ENCODE data around the gene KRT3. TPM values are rescaled to one million over a fixed set of nuclear protein-coding genes. Genes with fewer than 3 reads are reported as not detected.

KRT3 gene
- total and polyA plus RNA-seq, 2 donors from 2014 or later: not detected

GRCh38 chr12:52771088-52771487 is 24.8 kb downstream of the KRT3 start:
- no peak for TF ChIP-seq CTCF (IDR thresholded peaks at IDR 0.05; ENCODE audit: borderline replicate concordance, extremely low read depth, insufficient read depth)
- H3K36me3 ChIP-seq (ENCODE audit: control insufficient read depth in 2 of 3, insufficient read depth in 3 of 3, low read length in 3 of 3): no peaks in the 10 kb centered on the region
- no peak for FAIRE-seq
- no peaks in the 10 kb centered on the region for H3K9me3 ChIP-seq (ENCODE audit: control insufficient read depth in 2 of 3, insufficient read depth in 1 of 3, low read length in 3 of 3)
- DNase-seq: no peak
- no peak overlapping the region for H3K4me3 ChIP-seq (ENCODE audit: low read length in 3 of 3)
- H3K27me3 ChIP-seq (ENCODE audit: control insufficient read depth, insufficient read depth, low read length): no peaks in the 10 kb centered on the region
- no peak overlapping the region for H3K9ac ChIP-seq (ENCODE audit: low read length in 3 of 3)
- H3K4me1 ChIP-seq (ENCODE audit: control insufficient read depth in 2 of 3, insufficient read depth in 2 of 3, low read depth in 1 of 3, low read length in 3 of 3): no peaks in the 10 kb centered on the region
- no peak overlapping the region for H3K27ac ChIP-seq (ENCODE audit: low read depth in 2 of 2, low read length in 2 of 2)
- intact Hi-C loops (cut with DNase I): no loop called here

GRCh38 chr12:52769946-52770345 is 26.0 kb downstream of the KRT3 start:
- FAIRE-seq (no peak), DNase-seq (no peak)
- no peaks in the 10 kb centered on the region for H3K36me3 ChIP-seq (ENCODE audit: control insufficient read depth in 2 of 3, insufficient read depth in 3 of 3, low read length in 3 of 3)
- H3K4me3 ChIP-seq (ENCODE audit: low read length in 3 of 3): no peak overlapping the region
- no peak for TF ChIP-seq CTCF (IDR thresholded peaks at IDR 0.05; ENCODE audit: borderline replicate concordance, extremely low read depth, insufficient read depth)
- H3K9ac ChIP-seq (ENCODE audit: low read length in 3 of 3): no peak overlapping the region
- intact Hi-C loops (cut with DNase I): no loop called here
- H3K27ac ChIP-seq (ENCODE audit: low read depth in 2 of 2, low read length in 2 of 2): no peak overlapping the region
- H3K27me3 ChIP-seq (ENCODE audit: control insufficient read depth, insufficient read depth, low read length): no peaks in the 10 kb centered on the region
- H3K4me1 ChIP-seq (ENCODE audit: control insufficient read depth in 2 of 3, insufficient read depth in 2 of 3, low read depth in 1 of 3, low read length in 3 of 3): no peaks in the 10 kb centered on the region
- H3K9me3 ChIP-seq (ENCODE audit: control insufficient read depth in 2 of 3, insufficient read depth in 1 of 3, low read length in 3 of 3): no peaks in the 10 kb centered on the region

GRCh38 chr12:52769354-52769753 is 26.6 kb downstream of the KRT3 start:
- no peaks in the 10 kb centered on the region for H3K9me3 ChIP-seq (ENCODE audit: control insufficient read depth in 2 of 3, insufficient read depth in 1 of 3, low read length in 3 of 3)
- H3K9ac ChIP-seq (ENCODE audit: low read length in 3 of 3): no peak overlapping the region
- intact Hi-C loops (cut with DNase I): no loop called here
- no peak for TF ChIP-seq CTCF (IDR thresholded peaks at IDR 0.05; ENCODE audit: borderline replicate concordance, extremely low read depth, insufficient read depth)
- DNase-seq (no peak), FAIRE-seq (no peak)
- H3K4me3 ChIP-seq (ENCODE audit: low read length in 3 of 3): no peak overlapping the region
- no peak overlapping the region for H3K27ac ChIP-seq (ENCODE audit: low read depth in 2 of 2, low read length in 2 of 2)
- H3K36me3 ChIP-seq (ENCODE audit: control insufficient read depth in 2 of 3, insufficient read depth in 3 of 3, low read length in 3 of 3): no peaks in the 10 kb centered on the region
- H3K27me3 ChIP-seq (ENCODE audit: control insufficient read depth, insufficient read depth, low read length): no peaks in the 10 kb centered on the region
- H3K4me1 ChIP-seq (ENCODE audit: control insufficient read depth in 2 of 3, insufficient read depth in 2 of 3, low read depth in 1 of 3, low read length in 3 of 3): no peaks in the 10 kb centered on the region

GRCh38 chr12:52768479-52769200 is 27.3 kb downstream of the KRT3 start:
- H3K9ac ChIP-seq (ENCODE audit: low read length in 3 of 3): no peak overlapping the region
- DNase-seq (no peak), FAIRE-seq (no peak)
- intact Hi-C loops (cut with DNase I): no loop called here
- no peak overlapping the region for H3K27ac ChIP-seq (ENCODE audit: low read depth in 2 of 2, low read length in 2 of 2)
- no peak for TF ChIP-seq CTCF (IDR thresholded peaks at IDR 0.05; ENCODE audit: borderline replicate concordance, extremely low read depth, insufficient read depth)
- H3K27me3 ChIP-seq (ENCODE audit: control insufficient read depth, insufficient read depth, low read length): no peaks in the 10 kb centered on the region
- no peaks in the 10 kb centered on the region for H3K36me3 ChIP-seq (ENCODE audit: control insufficient read depth in 2 of 3, insufficient read depth in 3 of 3, low read length in 3 of 3)
- no peaks in the 10 kb centered on the region for H3K4me1 ChIP-seq (ENCODE audit: control insufficient read depth in 2 of 3, insufficient read depth in 2 of 3, low read depth in 1 of 3, low read length in 3 of 3)
- H3K4me3 ChIP-seq (ENCODE audit: low read length in 3 of 3): no peak overlapping the region
- no peaks in the 10 kb centered on the region for H3K9me3 ChIP-seq (ENCODE audit: control insufficient read depth in 2 of 3, insufficient read depth in 1 of 3, low read length in 3 of 3)
